ENCODE data around the gene KIF5B.

KIF5B gene

DNA sequence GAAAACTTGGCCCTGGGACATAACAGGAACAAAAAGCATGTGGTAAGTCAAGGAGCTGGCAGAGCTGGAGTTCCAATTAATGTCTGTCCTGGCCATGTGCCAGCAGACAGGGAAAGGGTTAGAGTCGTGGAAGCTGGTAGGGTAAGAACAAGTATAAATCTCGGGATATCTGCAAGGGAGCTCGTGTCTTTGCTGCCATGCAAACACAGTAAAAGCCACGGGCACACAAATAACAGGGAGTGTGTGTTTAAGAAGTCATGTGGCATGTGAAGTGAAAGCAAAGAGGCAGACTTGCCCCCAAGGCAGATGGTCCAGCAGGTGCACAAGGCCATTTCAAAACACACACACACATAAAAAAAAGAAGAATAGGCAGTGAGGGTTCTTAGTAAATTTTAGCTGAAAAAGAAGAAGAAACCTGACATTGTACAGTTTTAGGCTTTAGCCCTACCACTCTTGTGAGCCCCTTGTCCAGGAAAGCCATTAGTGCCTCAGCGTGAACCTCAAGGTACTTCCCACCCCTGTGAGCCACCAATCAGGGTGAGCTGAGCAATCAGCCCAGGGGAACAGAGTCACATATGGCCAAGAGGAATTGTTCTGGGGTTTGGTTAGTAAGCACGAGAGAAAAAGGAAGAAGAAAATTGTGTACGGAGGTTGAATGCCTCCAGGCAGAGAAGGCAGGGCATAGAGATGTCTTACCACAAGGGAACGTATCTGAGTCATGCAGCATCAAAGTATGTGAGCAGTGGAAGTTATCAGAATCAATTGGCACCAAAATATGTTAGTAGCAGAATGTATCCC lies 94.7 kb downstream of the KIF5B start:
- DNase-seq (ENCODE audit: low read depth): peak; percentile 93

DNA sequence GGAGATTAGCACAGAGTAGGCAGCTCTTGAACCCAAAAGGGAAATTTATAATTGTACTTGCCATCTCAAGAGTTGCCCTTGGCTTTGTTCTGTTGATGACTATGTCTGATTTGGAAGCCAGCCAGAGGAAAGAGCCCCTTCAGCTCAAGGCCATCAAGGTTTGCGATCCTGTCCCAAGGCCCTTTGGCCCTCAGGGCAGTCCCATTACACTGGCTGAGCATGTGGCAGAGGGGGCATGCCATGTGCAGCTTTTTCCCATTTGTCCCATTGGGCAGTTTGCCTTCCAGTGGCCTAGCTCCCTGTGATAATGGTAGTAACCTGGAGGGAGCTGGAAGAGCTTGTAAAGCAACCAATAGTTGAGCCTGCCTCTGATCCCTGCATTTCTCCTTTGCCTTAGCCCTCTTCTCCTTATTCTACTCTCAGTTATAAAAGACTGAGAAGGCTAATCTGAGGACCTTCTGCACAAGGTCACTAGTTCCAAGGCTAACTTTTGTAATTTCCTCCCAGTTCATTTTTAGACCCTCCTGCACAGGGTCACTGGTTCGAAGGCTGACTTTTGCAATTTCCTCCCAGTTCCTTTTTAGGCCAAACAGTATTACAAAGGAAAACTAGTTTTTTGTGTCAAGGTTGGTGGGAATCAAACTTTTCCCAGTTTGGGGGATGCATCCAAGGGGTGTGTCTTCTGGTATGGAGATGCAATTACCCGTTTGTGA lies 96.6 kb downstream of the KIF5B start:
- DNase-seq (ENCODE audit: low read depth): no peak

Data from ELR (cell line).